Stimulated activated CD4-positive, alpha-beta T cell treated with anti-CD3 and anti-CD28 coated beads, Interleukin-15, amount 100 ng/mL, for 1 hour (primary cell): Measurements from ENCODE around the gene SLC7A10.
A peak's percentile ranks its signal among the peaks of the same experiment; 100 is the strongest.
"Not testable (repeated sequence)": the region's sequence is repeated elsewhere in the genome, so short reads cannot be mapped to it uniquely, and the experiment has no call there.

Experiments used
- DNase-seq, 2 donors: peaks; one replicate each; pipeline ENCODE4 v3.0.0-alpha.2; 2020; ENCODE audit warnings: low read depth in 1 of 2, low spot score in 1 of 2

The SLC7A10 gene

DNA sequence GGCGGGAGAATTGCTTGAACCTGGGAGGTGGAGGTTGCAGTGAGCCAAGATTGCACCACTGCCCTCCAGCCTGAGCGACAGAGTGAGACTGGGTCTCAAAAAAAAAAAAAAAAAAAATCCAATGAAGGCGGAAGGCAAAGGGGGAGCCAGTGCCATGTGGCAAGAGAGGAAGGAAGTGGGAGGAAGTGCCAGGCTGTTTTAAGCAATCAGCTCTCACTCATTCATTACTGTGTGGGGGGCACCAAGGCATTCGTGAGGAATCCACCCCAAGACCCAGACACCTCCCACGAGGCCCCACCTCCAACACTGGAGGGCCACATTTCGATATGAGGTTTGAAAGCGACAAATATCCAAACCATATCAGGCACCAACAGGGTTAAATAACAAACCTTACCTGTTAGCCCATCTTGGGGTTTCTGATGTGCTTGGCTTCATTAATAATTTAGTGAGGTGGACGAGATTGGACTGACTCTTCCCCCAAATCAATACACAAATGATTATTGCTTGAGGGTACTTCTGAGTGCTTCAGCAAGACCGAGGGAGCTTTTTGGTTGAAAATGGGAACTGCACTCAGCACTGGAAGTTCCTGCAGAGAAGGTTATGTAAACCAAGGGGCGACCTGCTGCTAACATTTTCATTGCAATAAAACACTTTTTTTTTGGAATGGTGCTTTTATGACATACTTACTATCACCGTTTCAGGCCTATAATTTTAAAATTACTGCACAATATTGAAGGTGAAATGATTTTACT is 39.0 kb downstream of the SLC7A10 start:
- DNase-seq, result no peak

DNA sequence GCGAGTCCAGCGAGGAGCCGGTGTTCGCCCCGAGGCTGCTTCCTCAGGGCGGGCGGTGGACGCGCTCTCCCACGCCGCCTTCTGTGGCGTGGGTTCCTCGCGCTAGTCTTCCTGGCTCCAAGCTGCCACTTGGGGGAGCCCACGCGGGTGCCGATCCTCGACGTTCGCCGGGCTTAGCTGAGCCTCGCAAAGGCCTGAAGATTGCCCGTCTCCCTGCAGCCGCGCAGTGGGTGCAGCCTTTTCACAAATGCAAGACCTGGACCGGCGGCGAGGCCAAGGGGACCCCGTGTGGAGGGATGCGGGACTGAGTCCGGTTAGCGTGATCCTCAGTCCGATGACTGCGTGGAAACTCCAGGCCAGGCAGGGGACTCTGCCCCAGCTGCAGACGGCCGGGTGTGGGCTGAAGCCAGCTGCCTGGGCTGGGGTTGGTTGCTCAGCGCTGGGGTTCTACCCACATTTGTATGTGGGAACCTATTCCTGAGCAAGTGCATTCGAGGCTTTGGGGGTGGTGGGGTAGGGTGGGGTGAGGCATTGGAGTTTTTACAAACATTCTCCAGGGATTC is 48.2 kb downstream of the SLC7A10 start:
- peak in 1 of 2 donors; percentile 69 for DNase-seq

DNA sequence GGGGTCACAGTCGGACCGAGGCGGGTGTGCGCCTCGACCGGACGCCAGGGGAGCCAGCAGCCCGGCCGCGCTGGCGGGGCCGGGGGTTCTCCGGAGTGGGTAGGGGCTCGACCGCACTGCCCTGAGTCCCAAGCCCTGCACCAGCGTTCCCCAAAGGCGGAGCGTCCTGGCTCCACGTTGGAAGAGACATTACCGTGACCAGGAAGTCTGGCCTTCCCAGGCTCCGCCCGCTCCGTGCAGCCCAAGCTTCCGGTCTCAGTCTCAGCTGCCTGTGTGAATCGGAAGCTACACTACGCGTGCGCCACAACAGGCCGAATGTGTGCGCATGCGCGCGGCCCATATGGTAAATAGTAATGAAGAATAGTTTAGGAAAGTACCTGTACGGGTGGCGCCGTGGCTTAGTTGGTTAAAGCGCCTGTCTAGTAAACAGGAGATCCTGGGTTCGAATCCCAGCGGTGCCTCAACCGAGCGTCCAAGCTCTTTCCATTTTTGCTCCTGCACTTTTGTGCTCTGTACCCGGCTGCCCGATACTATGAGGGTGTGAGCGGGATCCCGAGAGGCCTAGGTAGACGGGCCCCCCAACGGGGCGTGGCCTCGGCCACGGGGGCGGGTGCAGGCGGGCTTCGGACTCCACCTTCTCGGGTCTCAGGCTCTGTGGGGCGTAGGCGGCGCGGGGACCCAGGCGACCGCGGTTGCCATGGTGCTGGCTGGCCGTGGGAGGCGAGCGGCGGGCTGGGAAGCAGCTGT is 48.8 kb downstream of the SLC7A10 start:
- peak; percentile 94 to 97 for DNase-seq

DNA sequence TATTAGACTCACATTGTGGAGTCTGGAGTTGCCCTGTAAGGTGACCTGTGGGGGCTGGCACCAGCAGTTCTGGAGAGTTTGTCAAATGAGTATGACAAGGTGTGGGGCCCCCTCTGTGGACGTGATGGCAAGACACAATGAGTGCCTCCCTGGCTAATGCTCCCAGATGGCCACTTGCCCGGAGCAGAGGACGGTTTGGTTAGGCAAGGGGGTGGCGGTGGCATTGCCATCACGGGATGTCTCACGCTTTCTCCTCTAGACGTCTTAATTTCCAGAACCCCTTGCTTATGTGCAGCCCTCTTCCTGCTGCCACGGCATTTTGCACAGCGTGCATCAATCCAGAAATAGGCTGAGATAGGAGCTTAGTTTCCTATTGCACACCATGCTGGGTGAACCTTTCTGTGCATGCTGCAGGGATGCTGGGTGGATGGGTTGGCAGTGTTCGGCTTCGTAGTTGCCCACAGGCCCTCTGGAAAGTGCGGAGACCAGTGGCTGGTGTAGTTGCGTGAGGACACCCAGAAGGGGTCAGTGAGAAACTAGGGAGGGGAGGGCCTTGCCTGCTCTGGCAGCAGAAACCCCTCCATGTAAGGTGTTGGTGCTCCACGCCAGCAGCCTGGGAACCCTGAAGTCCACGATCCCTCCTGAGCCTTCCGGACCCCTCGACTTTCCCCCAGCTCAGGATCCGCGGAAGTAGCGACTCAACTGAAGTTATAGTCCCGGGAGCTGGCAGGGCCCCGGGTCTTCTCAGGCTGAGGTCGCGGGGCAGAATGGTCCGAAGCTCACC is 49.6 kb downstream of the SLC7A10 start:
- DNase-seq, result peak in 1 of 2 donors; percentile 17

DNA sequence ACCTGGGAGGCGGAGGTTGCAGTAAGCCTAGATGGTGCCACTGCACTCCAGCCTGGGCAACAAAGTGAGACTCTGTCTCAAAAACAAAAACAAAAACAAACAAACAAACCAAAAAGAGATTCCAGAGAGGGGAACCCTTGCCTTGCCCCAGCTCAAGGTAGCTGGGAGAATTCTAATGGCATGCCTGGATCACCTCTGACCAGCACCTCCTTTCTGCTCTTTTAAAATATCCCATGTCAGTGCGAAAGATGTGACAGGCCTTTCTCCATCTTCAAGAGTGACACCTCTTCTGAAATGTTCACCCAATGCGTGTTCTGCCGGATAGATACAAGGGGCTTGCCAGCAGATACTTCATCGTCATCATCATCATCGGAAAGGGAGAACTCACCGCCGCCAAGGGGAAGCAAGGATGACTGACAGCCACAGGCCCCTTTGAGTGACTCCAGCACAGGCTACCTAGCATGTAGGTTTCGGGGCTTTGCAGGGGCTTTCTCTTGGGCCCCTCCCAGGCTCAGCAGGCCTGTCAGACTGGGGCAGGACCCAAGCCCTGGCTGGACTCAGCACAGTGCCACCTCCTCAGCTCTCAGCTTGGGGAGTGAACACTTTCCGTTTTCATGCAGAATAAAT is 50.4 kb downstream of the SLC7A10 start:
- DNase-seq, result no peak

DNA sequence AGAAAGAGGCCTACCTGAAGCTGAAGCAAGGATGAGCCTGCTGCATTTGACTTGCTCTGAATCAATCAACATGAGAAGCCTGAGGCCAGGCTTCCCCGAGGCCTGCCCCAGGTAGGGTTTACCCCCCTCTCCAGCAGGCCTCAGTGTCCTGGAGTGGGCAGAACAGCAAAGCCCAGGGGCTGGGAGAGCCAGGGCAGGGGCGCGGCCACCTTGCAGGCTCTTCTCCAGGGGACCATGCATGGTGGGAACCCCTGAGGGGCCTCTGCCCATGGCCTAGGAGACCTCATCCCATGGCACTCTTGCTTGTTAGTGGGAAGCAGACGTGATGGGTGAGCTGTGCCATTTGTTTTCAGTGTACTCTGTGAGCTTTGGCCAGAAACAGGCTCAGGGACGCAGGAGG is 51.5 kb downstream of the SLC7A10 start:
- DNase-seq, result no peak

DNA sequence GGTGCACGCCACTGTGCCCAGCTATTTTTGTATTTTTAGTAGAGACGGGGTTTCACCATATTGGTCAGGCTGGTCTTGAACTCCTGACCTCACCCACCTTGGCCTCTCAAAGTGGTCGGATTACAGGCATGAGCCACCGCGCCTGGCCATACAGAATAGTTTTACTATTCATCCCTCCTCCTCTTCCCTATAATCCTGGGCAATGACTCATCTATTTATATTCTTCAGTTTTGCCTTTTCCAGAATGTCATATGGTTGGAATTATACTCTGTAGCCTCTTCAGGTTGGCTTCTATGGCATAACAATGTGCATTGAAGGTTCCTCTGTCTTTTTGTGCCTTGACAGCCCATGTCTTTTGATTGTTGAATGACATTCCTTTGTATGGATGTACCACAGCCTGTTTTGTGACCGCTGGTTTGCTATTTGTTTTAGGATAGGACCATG is 53.7 kb downstream of the SLC7A10 start:
- DNase-seq, result no peak

DNA sequence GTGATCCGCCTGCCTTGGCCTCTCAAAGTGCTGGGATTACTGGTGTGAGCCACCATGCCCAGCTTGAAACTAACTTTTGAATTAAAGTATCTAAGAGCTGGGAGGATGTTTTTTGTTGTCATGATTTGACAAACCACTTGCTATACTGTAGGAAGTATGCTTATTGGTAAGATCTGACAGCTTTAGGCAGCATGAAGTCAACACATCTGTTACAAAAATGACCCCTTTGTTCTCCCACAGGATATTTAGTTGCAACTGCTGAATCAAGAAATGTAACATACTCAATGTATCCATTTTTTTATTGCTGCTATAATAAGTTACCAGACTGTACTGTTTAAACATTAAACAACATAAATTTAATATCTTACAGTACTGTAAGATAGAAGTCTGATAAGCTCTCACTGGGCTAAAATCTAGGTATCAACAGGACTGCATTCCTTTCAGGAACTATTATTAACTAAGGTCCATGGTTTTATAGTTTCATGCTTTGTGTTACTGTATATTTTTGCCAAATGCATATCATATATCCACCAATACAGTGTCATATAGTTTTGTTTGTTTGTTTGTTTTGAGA is 54.3 kb downstream of the SLC7A10 start:
- DNase-seq, result no peak

DNA sequence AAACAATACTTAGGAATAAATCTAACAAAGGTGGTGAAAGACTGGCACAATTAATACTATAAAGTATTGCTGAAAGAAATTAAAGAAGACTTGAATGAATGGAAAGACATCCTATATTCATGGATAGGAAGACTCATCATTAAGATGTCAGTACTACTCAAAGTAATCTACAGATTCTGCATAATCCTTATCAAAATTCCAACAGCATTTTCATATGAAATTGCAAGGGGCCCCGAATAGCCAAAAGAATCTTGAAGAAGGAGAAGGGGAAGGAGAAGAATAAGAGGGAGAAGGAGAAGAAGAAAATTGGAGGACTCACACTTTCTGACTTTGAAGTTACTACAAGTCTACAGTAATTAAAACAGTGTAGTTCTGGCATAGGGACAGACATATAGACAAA is 57.1 kb downstream of the SLC7A10 start:
- no peak for DNase-seq

DNA sequence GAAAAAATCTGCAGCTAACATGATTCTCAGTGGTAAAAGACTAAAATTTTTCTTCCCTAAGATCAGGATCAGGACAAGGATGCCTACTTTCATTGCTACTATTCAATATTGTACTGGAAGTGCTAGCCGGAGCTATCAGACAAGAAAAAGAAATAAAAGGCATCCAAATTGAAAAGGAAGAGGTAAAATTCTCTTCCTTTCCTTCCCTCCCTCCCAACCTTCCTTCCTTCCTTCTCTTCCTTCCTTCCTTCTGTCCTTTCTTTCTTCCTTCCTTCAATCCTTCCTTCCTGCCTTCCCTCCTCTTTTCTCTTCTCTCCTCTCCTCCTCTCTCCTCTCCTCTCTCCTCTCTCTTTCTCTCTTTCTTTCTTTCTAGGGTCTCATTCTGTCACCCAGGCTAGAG is 58.2 kb downstream of the SLC7A10 start:
- no peak for DNase-seq

DNA sequence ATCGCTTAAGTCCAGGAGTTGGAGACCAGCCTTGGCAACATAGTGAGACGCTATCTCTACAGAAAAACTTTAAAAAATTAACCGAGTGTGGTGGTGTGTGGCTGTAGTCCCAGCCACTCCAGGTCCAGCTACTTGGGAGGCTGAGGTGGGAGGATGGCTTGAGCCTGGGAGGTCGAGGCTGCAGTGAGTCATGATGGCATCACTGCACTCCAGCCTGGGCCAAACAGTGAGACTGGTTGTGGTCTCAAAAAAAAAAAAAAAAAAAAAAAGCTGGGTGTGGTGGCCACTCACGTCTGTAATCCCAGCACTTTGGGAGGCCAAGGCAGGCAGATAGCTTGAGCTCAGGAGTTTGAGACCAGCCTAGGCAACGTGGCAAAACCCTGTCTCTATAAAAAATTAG is 59.6 kb downstream of the SLC7A10 start:
- not testable (repeated sequence) for DNase-seq

DNA sequence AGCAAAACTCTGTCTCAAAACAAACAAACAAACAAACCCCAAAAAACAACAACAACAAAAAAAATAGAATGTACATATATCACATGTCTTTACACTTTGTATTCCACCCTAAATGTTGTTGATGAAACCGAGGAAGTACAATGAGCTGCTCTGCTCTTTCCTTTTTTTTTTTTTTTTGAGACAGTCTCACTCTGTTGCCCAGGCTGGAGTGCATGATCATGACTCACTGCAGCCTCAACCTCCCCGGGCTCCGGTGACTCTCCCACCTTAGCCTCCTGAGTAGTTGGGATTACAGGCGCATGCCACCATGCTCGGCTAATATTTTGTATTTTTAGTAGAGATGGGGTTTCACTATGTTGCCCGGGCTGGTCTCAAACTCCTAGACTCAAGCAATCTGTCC is 62.2 kb downstream of the SLC7A10 start:
- no peak for DNase-seq

DNA sequence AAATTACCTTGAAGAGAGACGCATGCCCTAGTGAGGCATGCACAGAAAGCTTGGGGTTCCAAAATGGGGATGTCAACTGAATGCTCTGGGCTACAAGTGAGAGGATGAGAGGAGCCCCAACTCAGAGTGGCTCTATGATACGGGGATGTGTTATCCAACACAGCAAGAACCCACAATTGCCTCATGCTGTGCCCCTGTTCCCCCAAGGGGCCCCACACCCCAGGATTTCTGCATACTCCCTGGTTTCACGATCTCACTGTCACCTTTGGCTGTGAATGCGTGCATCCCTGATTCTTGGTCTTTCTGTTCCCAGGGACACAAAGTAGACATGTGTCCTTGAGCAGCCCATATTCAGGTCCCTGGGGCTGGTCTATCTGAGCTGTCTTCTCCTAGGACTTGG is 64.4 kb downstream of the SLC7A10 start:
- DNase-seq, result no peak

DNA sequence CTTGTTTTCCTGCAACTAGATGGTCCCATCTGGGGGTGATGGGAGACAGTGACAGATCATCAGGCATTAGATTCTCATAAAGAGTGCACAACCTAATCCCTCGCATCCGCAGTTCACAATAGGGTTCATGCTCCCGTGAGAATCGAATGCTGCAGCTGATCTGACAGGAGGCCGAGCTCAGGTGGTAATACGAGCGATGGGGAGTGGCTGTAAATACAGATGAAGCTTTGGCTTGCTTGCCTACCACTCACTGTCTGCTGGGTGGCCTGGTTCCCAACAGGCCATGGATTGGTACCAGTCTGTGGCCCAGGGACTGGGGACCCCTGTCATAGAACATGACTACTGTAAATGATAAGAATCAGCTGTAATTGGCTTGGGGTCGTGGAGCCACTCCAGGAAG is 65.8 kb downstream of the SLC7A10 start:
- DNase-seq, result no peak

DNA sequence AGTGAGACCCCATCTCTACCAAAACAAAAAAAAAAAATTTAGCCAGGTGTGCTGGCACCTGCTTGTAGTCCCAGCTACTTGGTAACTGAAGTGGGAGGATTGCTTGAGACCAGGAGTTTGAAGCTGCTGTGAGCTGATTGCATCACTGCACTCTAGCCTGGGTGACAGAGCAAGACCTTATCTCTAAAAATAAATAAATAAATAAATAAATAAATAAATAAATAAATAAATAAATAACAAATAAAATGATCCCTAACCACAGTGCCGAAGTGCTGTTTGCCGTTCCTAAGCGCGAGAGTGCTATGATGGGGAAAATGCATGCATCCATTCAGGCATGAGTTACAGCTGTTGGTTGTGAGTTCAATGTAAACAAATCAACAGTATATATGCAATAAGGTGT is 66.5 kb downstream of the SLC7A10 start:
- DNase-seq, result no peak
